LoVo (cell line): ENCODE data around the gene PSD4.

ENCODE experiments used
- DNase-seq: peaks from one replicate; pipeline ENCODE4 v3.0.0-alpha.2; 2016; ENCODE audit warnings: low spot score

PSD4 gene

GRCh38 chr2:113184531-113185230 lies 10.9 kb downstream of the PSD4 start:
- DNase-seq, result no peak

- DNase-seq, result no peak
These were observed 12.1 kb downstream of the PSD4 start for GRCh38 chr2:113185664-113186432.

- DNase-seq, result no peak
These were observed 12.6 kb downstream of the PSD4 start for GRCh38 chr2:113186433-113186796.

GRCh38 chr2:113187771-113188170 lies 14.0 kb downstream of the PSD4 start:
- DNase-seq, result no peak

- no peak for DNase-seq
These were observed 17.1 kb downstream of the PSD4 start for GRCh38 chr2:113190871-113191270.

GRCh38 chr2:113192459-113193100 lies 18.8 kb downstream of the PSD4 start:
- no peak for DNase-seq

GRCh38 chr2:113195923-113196501 lies 22.2 kb downstream of the PSD4 start:
- no peak for DNase-seq

- DNase-seq, result no peak
These were observed 23.1 kb downstream of the PSD4 start for GRCh38 chr2:113196839-113197238.

- no peak for DNase-seq
These were observed 23.7 kb downstream of the PSD4 start for GRCh38 chr2:113197347-113198047.

- no peak for DNase-seq
These were observed 24.4 kb downstream of the PSD4 start for GRCh38 chr2:113198048-113198789.

GRCh38 chr2:113198790-113199612 lies 25.2 kb downstream of the PSD4 start:
- peak; percentile 87 for DNase-seq

GRCh38 chr2:113200236-113200635 lies 26.5 kb downstream of the PSD4 start:
- no peak for DNase-seq

GRCh38 chr2:113200736-113201490 lies 27.1 kb downstream of the PSD4 start:
- DNase-seq, result no peak

GRCh38 chr2:113201496-113202304 lies 27.9 kb downstream of the PSD4 start:
- no peak for DNase-seq

- no peak for DNase-seq
These were observed 28.8 kb downstream of the PSD4 start for GRCh38 chr2:113202305-113203216.

- no peak for DNase-seq
These were observed 29.4 kb downstream of the PSD4 start for GRCh38 chr2:113203217-113203530.

GRCh38 chr2:113203901-113204519 lies 30.2 kb downstream of the PSD4 start:
- DNase-seq, result peak; percentile 65

GRCh38 chr2:113206251-113206650 lies 32.5 kb downstream of the PSD4 start:
- no peak for DNase-seq
